Head of caudate nucleus (tissue), 42 donors: ENCODE measurements around the gene SPHK2.

Experiments
- DNase-seq, 42 donors: peaks; one replicate each; pipeline versions ENCODE4 v3.0.0 to v3.0.0-alpha.2; 2020 to 2021; ENCODE audit warnings: mixed read lengths in 7 of 42
- intact Hi-C: fragments of 100-400 bp; cut with DNase I; formaldehyde crosslinking; loops from one replicate; pipeline ENCODE4 v1.15.0; 2022

Gene SPHK2

DNA sequence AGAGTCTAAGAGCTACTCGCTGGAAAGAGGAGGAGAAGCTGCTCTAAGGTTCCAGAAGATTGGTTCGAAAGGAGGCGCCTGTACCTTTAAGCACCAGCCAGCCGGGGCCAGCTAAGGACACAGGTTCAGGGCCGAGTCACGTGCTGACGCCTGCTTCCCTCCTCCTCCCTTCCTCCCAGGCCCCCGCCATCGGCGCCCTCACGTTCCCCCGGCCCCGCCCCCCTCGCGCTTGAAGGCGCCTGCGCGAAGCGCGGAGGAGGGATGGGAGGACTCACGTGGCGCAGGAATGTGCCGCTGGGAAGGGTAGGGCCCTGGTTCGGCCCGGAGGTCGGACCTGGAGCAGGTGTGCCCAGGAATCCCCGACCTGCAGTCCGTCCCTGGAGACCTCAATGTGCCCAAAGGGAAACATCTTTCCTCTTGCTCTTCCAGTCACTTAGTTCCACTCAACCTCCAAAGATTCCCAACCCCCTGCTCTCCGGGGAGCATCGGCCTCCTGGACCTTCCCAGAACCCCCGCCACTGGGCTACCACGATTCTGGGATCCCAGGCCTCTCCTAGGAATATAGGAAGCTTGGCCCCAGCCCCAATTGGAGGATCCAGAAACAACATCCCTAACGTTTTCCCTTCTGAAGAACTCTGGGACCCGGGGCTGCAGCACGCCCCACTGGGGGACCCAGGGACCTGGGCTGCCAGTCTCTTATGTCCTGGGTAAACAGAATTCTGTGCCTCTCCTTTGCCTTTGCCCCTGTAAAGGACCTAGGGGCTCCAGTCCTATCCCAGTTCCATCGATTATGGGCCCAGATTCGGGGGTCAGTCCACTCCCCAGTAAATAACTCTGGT, 15.3 kb downstream of the SPHK2 start:
- intact Hi-C loops = no loop called here
- DNase-seq = peak; percentile 90 to 98 (median 95)

DNA sequence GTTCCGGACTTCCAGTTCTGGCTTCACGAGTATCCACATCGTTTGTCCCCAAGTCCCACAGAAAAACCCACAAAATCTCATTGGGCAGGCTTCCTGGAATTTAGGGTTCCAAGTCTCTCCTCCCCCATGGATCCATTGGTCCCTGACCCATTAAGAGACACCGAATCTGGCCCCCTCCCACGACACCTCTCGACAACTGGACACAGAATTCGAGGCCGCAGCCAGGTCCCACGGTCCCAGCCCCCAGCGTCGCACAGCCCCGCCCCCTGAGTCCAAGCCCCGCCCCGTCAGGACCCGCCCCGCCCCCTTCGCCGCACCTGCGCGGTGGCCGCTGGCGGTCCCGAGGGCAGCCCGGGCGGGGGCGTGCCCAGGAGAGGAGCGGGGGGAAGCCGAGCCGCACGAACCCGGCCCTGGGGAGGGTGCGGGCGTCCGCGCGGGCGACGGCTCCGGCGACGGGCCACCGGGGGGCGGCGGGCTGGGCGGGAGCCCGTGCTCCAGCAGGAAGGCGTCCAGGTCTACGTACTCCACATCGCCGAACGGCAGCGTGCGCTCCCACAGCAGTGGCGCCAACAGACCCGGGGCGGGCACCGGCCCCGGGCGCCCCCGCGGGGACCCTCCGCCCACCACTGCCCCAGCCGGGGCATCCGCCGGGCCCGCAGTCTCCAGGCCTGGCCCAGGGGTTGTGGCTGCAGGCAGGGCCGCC, 16.1 kb downstream of the SPHK2 start:
- intact Hi-C loops = no loop called here
- DNase-seq = peak in 35 of 42 donors; percentile 53 to 86 (median 72)

- intact Hi-C loops = no loop called here
These were observed 16.9 kb downstream of the SPHK2 start for GRCh38 chr19:48635966-48636858.

GRCh38 chr19:48636859-48637448, 17.6 kb downstream of the SPHK2 start, which contains the start of gene DBP:
Gene DBP (minus strand): TSS chr19:48637379. CDS start chr19:48636994, 385 bp downstream.
- intact Hi-C loops = no loop called here
- peak in 13 of 42 donors; percentile 41 to 77 (median 57) for DNase-seq

More at GRCh38 chr19:48635966-48636858, 16.9 kb downstream of the SPHK2 start:
- peak in 36 of 42 donors; percentile 41 to 80 (median 66) for DNase-seq

DNA sequence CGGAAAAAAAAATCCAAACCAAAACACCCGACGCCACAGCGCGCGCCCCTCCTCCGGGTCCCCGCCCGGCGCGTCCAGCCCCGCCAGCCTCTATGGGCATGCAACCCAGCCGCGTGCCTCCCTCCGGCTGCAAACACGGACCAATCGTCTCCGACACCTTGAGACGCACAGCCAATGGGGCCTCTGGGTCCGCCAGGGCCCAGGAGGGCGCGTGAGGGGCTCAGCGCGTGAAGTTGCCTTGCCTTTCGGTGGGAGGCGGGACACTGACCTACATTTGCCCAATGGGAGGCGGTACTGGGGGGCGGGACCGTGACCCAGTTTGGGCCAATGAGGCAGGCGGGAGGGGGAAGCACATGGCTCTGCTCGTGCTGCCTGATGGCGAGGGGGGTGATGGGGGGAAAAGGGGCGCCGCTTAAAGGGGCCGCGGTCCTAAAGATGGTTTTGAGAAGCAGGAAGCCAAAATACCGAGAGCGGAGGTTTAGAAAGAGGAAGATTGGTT, 18.2 kb downstream of the SPHK2 start:
- peak; percentile 97 to 100 (median 99) for DNase-seq
- intact Hi-C loops = no loop called here

GRCh38 chr19:48637948-48638830, 18.9 kb downstream of the SPHK2 start:
- DNase-seq = peak; percentile 66 to 95 (median 87)
- intact Hi-C loops = no loop called here

GRCh38 chr19:48638831-48639381, 19.6 kb downstream of the SPHK2 start:
- intact Hi-C loops = no loop called here

DNA sequence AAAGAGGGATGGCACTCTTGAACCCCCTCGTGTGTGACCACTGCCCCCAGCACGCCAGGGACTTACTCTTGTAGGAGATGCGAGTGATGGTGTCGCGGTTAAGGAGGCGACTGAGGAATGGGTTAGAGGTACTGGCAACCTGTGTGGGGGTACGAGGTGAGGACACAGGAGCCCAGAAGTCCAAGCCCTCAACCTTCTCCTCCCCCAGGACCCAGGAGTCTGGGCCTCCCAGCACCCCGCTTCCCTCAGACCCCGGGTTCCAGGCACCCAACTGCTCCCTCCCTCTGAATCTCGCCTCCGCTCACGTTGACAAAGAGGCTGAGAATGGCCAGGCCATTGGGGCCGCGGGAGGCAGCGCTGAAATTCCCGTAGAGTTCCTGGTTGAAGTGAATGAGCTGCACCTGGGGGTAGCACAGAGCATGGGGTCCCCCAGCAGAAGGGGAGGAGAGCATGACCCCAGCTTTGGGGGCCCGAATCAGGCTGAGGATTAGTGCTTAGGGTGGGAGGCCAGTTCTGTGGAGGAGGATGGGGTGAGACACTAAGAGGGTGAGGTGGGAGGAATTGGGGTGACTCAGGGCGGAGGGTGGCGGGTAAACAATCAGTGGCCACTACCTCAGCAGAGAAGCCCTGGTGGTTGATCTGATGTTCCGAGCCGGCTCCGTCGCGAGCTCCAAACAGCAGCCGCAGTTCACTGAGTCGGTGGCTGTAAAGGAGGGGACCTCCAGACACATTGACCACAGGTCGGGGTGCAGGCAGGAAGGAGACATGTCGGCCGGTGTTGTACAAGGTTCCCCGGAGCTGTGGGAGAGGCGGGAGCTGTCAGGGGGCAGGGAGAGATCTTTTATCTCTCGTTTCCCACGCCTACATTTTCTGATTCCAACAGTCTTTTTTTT, 20.4 kb downstream of the SPHK2 start:
- intact Hi-C loops = loop anchor here (10.0 kb wide), 1 partner anchor 195 kb away; the partner anchor contains the start of gene HSD17B14
- peak in 1 of 42 donors; percentile 40 for DNase-seq

More at GRCh38 chr19:48638831-48639381, 19.6 kb downstream of the SPHK2 start:
- DNase-seq = peak in 2 of 42 donors; percentile 31 to 56

- intact Hi-C loops = loop anchor here (10.0 kb wide), 1 partner anchor 193 kb away; the partner anchor contains the start of gene HSD17B14
- DNase-seq = no peak
These were observed 22.5 kb downstream of the SPHK2 start for GRCh38 chr19:48641850-48642249.

GRCh38 chr19:48642862-48643261, 23.6 kb downstream of the SPHK2 start:
- no peak for DNase-seq
- intact Hi-C loops = loop anchor here (10.0 kb wide), 1 partner anchor 192 kb away; the partner anchor contains the start of gene HSD17B14

- intact Hi-C loops = loop anchor here (10.0 kb wide), 1 partner anchor 190 kb away; the partner anchor contains the start of gene HSD17B14
- DNase-seq = peak in 2 of 42 donors; percentile 34 to 35
These were observed 25.0 kb downstream of the SPHK2 start for GRCh38 chr19:48644355-48644754.

DNA sequence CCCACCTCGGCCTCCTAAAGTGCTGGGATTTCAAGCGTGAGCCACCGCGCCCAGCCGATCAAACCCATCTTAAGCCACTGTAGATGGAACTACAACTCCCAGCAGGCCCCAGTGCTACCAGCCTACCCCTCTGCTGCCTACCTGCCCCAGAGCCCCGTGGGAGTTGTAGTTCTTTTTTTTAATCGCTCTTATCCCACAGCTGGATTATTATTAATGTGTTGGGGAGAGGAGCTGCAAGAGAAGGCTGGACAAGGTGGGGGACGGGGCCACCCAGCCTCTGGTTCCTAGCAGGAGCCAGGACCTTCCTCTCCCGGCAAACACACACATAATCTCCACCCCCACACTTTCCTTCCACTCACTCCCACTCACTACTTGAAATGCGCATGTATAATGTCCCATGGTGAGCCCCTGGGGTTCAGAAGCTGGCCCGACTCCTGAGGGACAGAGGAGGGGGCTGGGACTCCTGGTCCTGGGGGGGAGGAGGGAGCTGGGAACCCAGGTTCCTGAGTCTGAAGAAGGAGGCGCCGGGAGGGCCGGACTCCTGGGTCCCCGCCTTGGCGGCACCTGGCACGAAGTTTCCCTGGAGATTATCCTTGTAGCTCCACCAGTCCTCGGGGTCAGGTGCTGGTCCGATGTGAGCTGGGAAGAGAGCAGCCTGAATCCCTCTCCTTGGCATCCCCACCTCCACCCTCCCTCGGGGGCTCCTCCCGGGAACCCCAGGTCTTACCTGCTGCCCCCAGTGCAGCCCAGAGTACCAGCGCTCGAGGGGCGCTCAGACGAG, 25.7 kb downstream of the SPHK2 start:
- peak; percentile 71 to 96 (median 89) for DNase-seq
- intact Hi-C loops = loop anchor here (10.0 kb wide), 1 partner anchor 190 kb away; the partner anchor contains the start of gene HSD17B14

GRCh38 chr19:48645620-48646000, 26.3 kb downstream of the SPHK2 start:
- DNase-seq = peak in 5 of 42 donors; percentile 47 to 62 (median 56)

GRCh38 chr19:48646001-48646721, 26.9 kb downstream of the SPHK2 start, which contains the start of gene CA11:
Gene CA11 (minus strand): TSS chr19:48646187. CDS start chr19:48645632, 555 bp downstream.
- DNase-seq = peak; percentile 72 to 96 (median 91)
- intact Hi-C loops = loop anchor here (2.0 to 10.0 kb wide), 2 partner anchors 69 to 189 kb away; partner anchors contain the start of gene HSD17B14

More at GRCh38 chr19:48645620-48646000, 26.3 kb downstream of the SPHK2 start:
- intact Hi-C loops = loop anchor here (10.0 kb wide), 1 partner anchor 189 kb away; the partner anchor contains the start of gene HSD17B14
